NT2/D1 (cell line): ENCODE results near the gene ASL.
"Not testable (repeated sequence)": the region's sequence is repeated elsewhere in the genome, so short reads cannot be mapped to it uniquely, and the experiment has no call there.

Experiments used
- SUZ12 ChIP-seq: IDR thresholded peaks from 2 replicates; pipeline ENCODE4 v1.6.1; 2011; ENCODE audit not compliant: insufficient read length, insufficient read depth; ENCODE audit errors: extremely low read depth
- YY1 ChIP-seq: IDR thresholded peaks from 2 replicates; pipeline ENCODE4 v1.6.1; 2011; ENCODE audit not compliant: insufficient read length, insufficient read depth
- ZNF274 ChIP-seq: IDR thresholded peaks from 2 replicates; pipeline ENCODE4 v1.6.1; 2011; ENCODE audit warnings: mild to moderate bottlenecking, low read depth, low read length

DNA sequence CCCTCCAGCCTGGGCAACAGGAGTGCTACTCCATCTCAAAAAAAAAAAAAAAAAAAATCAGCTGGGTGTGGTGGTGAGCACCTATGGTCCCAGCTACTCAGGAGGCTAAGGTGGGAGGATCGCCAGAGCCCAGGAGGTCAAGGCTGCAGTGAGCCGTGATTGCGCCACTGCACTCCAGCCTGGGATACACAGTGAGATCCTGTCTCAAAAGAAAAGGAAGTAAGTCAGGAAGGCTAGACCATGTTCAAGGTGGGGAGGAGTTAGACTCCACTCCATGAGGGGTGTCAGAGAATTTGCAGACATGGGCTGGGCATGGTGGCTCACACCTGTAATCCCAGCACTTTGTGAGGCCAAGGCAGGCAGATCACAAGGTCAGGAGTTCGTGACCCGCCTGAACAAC, 32.8 kb downstream of the ASL start:
- TF ChIP-seq YY1, SUZ12, ZNF274: not testable (repeated sequence)
